WI38 (cell line): Measurements from ENCODE around the gene EMC1.
"Not testable (repeated sequence)": the region's sequence is repeated elsewhere in the genome, so short reads cannot be mapped to it uniquely, and the experiment has no call there.

Experiments used
- H3K4me3 ChIP-seq: 2 replicates; pipeline ENCODE4 v1.5.1; 2011; ENCODE audit warnings: low read depth, mild to moderate bottlenecking, control low read depth, low read length
- CTCF ChIP-seq: IDR thresholded peaks from 2 replicates; pipeline ENCODE4 v1.5.1; 2012; ENCODE audit warnings: low read depth, mild to moderate bottlenecking, control low read depth, low read length

The EMC1 gene

GRCh38 chr1:19229828-19230325 is 21.4 kb downstream of the EMC1 start:
- no peak overlapping the region for H3K4me3 ChIP-seq
- TF ChIP-seq CTCF = no peak

- no peak for TF ChIP-seq CTCF
- no peak overlapping the region for H3K4me3 ChIP-seq
Measured at GRCh38 chr1:19229229-19229628, 22.1 kb downstream of the EMC1 start.

GRCh38 chr1:19222979-19223824 is 28.1 kb downstream of the EMC1 start:
- no peak for TF ChIP-seq CTCF
- no peak overlapping the region for H3K4me3 ChIP-seq

- no peak overlapping the region for H3K4me3 ChIP-seq
- TF ChIP-seq CTCF = no peak
Measured at GRCh38 chr1:19222573-19222972, 28.8 kb downstream of the EMC1 start.

GRCh38 chr1:19220991-19221390 is 30.3 kb downstream of the EMC1 start:
- no peak for TF ChIP-seq CTCF
- H3K4me3 ChIP-seq = no peak overlapping the region

- no peak overlapping the region for H3K4me3 ChIP-seq
- TF ChIP-seq CTCF = no peak
Measured at GRCh38 chr1:19220080-19220846, 31.1 kb downstream of the EMC1 start.

- TF ChIP-seq CTCF = no peak
Measured at GRCh38 chr1:19219451-19219850, 31.9 kb downstream of the EMC1 start.

GRCh38 chr1:19216585-19216984 is 34.7 kb downstream of the EMC1 start:
- H3K4me3 ChIP-seq = not testable (repeated sequence)

More at GRCh38 chr1:19219451-19219850, 31.9 kb downstream of the EMC1 start:
- no peak overlapping the region for H3K4me3 ChIP-seq
